Pancreas (tissue), 10 donors: ENCODE data around the gene SLC38A2. TPM values are rescaled to one million over a fixed set of nuclear protein-coding genes. Genes with fewer than 3 reads are reported as not detected.

ENCODE experiments used
- ATAC-seq, 4 donors: fragments of 200-7000 bp; cut with Tn5 transposase; one replicate each; pipeline versions ENCODE4 v1.8.0 to v1.9.1; 2020; ENCODE audit warnings: mild to moderate bottlenecking in 4 of 4, moderate library complexity in 4 of 4
- DNase-seq, 6 donors: peaks; one replicate each; pipeline ENCODE4 v3.0.0-alpha.2; 2020
- FAIRE-seq: peaks from 2 replicates; lab custom pipeline; 2012; peaks lifted over from hg19 to GRCh38; lab: Jason Lieb, UNC
- H3K27ac ChIP-seq, 4 donors: fragments of 200-600 bp; sonication (generic); 1 replicate in 3 of 4; 2 replicates in 1 of 4; pipeline versions ENCODE4 v1.5.0 to v1.8.0; 2020
- H3K27me3 ChIP-seq, 4 donors: fragments of 200-600 bp; one replicate each; pipeline ENCODE4 v1.8.0; 2021
- H3K36me3 ChIP-seq, 3 donors: fragments of 200-600 bp; sonication (generic) in 1 of 3; one replicate each; pipeline versions ENCODE4 v1.5.0 to v1.8.0; 2020 to 2021
- H3K4me1 ChIP-seq, 3 donors: fragments of 200-600 bp; one replicate each; pipeline ENCODE4 v1.8.0; 2021
- H3K4me3 ChIP-seq, 4 donors: fragments of 200-600 bp; sonication (generic) in 2 of 4; one replicate each; pipeline versions ENCODE4 v1.5.0 to v1.8.0; 2020 to 2021
- H3K9me3 ChIP-seq, 4 donors: fragments of 200-600 bp; one replicate each; pipeline ENCODE4 v1.8.0; 2021
- WGBS, 2 donors: extraction: QIAGEN DNeasy Blood & Tissue Kit; methylation state at CpG; one replicate each; pipeline ENCODE4 v1.1.7; 2013; 5-methylcytosine and 5-hydroxymethylcytosine counted together
- intact Hi-C, 3 donors: fragments of 100-400 bp; cut with DNase I; formaldehyde crosslinking; loops; one replicate each; pipeline versions ENCODE4 v1.11.1 to v1.14.2; 2022
- polyA plus RNA-seq, 2 donors: library from polyadenylated mRNA; stranded (reverse); fragments of 200-250 nt; gene quantifications; one replicate each; pipeline ENCODE4 v1.2.3, GENCODE V29; 2013
- total RNA-seq, 6 donors: library from RNA; stranded (reverse); fragmentation: NEBNext Ultra II Directional in 4 of 6; extraction: Animal tissue kit (Norgen Biotek cat#: 25700) in 4 of 6; gene quantifications; one replicate each; pipeline versions ENCODE4 v1.2.1 to v1.2.4, GENCODE V29; 2021 to 2023
- TF ChIP-seq, protein P1 (sequence below), 4 donors: fragments of 200-600 bp; sonication (generic) in 3 of 4; IDR thresholded peaks; one replicate each; pipeline versions ENCODE4 v1.5.0 to v1.8.0; 2021; ENCODE audit warnings: antibody characterized with exemption in 4 of 4
- donor health status: healthy with polysubstance abuse.
- donor health status: DM: no; HTN: no; CAD: no; lungs with moderate emphysema.
- donor health status: DM: no; HTN: no; CAD: no.
- donor health status: control.
- donor health status: control.
- donor health status: Bipolar disorder and iron deficiency.
- donor health status: DM: yes; HTN: yes; CAD: no.
- donor health status: DM: no; HTN: no; CAD: no.
- donor health status: DM: no; HTN: no; CAD: no.
- donor health status: DM: yes; HTN: yes; CAD: no.

The SLC38A2 gene
- total and polyA plus RNA-seq, 8 donors, result 24.2 to 155 (median 78.9) TPM

DNA sequence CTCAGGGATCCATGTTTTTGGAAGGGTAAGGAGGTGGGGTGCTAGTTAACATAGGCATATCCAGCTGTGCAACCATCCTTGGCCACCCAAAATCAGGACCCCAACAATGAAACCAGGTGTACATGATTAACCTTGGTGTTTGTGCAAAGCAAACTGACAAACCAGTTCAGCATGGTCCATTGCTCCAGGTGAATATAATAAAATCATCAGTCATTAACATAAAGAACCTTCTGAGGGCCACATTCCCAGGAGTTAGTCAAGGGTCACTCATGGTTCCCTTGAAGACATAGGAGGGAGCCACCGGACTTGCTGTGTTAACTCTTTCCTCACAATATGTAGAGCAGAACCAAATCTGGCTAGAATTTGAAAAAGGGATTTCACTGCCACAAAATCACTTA lies 17.8 kb downstream of the SLC38A2 start:
- FAIRE-seq (no peak), ATAC-seq (no peak), DNase-seq (no peak)
- 6% methylated on average over 1 of the region's 1 CpG for WGBS, 2 donors
- no peak overlapping the region for H3K4me3 ChIP-seq
- no peaks in the 10 kb centered on the region for H3K9me3 ChIP-seq
- intact Hi-C loops, result no loop called here
- H3K36me3 ChIP-seq, result peaks cover 0 to 13% (median 7%) of the 10 kb centered on the region in 3 donors
- TF ChIP-seq, protein P1, sequence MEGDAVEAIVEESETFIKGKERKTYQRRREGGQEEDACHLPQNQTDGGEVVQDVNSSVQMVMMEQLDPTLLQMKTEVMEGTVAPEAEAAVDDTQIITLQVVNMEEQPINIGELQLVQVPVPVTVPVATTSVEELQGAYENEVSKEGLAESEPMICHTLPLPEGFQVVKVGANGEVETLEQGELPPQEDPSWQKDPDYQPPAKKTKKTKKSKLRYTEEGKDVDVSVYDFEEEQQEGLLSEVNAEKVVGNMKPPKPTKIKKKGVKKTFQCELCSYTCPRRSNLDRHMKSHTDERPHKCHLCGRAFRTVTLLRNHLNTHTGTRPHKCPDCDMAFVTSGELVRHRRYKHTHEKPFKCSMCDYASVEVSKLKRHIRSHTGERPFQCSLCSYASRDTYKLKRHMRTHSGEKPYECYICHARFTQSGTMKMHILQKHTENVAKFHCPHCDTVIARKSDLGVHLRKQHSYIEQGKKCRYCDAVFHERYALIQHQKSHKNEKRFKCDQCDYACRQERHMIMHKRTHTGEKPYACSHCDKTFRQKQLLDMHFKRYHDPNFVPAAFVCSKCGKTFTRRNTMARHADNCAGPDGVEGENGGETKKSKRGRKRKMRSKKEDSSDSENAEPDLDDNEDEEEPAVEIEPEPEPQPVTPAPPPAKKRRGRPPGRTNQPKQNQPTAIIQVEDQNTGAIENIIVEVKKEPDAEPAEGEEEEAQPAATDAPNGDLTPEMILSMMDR (IDR thresholded peaks at IDR 0.05), result no peak
- H3K27ac ChIP-seq, result no peak overlapping the region
- no peaks in the 10 kb centered on the region for H3K27me3 ChIP-seq
- H3K4me1 ChIP-seq, result peaks cover 0 to 9% (median under 1%) of the 10 kb centered on the region in 3 donors

DNA sequence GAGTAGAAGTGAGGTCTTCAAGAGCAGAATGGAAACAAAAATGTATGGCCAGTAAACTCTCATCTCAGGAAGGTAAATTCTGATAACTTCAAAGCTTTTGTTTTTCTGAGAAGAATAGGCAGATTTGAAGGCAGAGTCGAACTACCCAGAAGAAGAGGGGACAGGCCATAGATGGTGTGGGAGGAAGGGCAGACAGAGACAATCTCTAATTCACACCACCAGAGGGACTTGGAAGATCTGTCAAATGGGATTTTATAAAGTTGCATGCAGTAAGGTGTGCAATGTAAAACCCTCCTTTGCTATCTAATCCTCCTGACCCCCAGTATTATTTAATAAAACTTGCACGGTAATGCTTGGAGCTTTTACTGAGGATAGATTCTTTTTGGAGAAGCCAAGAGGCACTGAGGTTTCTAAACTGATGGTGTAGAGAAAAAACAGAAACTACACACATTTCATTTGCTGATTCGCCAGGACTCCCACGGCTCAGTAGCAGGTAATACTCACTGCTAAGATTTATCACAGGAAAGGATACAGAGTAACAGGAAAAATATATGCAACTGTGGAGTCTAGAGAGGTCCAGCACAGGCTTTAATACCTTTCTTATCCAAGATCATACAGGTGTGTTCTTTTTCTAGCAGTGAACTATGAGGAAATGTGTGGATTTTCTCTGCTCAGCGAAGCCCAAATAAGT lies 18.3 kb downstream of the SLC38A2 start:
- Histone ChIP-seq H3K4me3 (no peak overlapping the region), H3K4me1 (peaks cover 0 to 6% (median 0%) of the 10 kb centered on the region in 3 donors), H3K9me3 (no peaks in the 10 kb centered on the region), H3K27me3 (no peaks in the 10 kb centered on the region), H3K27ac (no peak overlapping the region), H3K36me3 (peaks cover 0 to 7% (median 2%) of the 10 kb centered on the region in 3 donors)
- TF ChIP-seq, protein P1 (IDR thresholded peaks at IDR 0.05), result no peak
- no peak for DNase-seq
- FAIRE-seq, result no peak
- ATAC-seq, result peak in 1 of 4 donors; percentile 41
- 60 to 64% methylated on average over 5 of the region's 5 CpGs for WGBS, 2 donors
- intact Hi-C loops, result no loop called here

DNA sequence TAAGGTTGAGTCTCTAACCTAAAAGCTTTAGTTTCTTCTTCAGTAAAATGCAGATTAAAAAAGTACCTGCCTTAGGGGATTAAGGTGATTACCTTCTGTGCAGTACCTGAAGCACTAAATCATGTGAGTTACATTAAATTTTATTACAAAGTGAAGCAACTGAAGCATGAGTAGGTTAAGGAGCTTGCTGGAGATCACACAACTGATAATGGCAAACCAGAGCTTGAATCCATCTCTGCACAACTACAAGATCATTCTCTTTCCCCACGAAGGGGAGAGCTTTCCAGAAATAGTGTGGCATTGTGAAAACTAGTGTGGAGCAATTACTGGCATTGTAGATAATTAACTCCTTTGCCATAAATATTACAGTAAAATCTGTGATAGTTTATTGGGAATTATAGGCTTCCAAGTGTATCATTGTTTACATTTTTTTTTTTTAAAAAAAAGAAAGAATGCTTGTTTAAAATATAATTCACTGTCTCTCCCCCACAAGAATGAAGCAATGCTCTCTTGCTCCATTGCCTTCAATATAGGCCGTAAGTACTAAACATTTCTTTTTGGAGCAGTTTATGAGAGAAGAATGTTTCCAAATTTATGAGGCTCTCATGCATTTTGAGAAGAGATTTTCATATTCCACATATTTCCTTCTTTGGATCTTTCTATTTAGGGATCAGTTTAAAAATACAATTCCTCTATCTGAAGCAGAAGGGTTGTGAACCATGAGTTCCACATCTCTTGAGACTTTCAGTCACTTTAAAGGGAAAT lies 20.5 kb downstream of the SLC38A2 start:
- Histone ChIP-seq H3K4me1 (no peaks in the 10 kb centered on the region), H3K27me3 (no peaks in the 10 kb centered on the region), H3K27ac (no peak overlapping the region), H3K9me3 (no peaks in the 10 kb centered on the region), H3K4me3 (no peak overlapping the region), H3K36me3 (no peaks in the 10 kb centered on the region)
- DNase-seq, result no peak
- no peak for FAIRE-seq
- intact Hi-C loops, result no loop called here
- no peak for ATAC-seq
- WGBS, 2 donors, result 62 to 68% methylated on average over 2 of the region's 2 CpGs
- TF ChIP-seq, protein P1 (IDR thresholded peaks at IDR 0.05), result no peak

DNA sequence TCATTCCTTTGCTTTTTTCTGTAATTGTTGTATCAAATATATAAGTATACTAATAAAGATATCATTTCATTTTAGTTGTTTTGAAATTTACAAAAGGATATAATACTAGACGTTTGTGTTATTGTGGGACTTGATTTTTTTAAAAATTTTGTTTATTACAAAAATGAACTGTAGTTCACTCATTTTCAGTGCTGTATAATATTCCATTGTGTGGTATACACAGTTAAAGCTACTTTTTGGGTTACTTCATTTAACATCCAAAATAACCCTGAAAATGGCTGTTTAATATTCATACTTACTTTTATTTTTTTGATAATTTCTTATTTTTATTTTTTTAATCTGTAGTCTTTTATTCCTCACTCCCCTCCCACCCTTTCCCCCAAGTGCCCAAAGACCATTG lies 21.4 kb downstream of the SLC38A2 start:
- no peak for ATAC-seq
- Histone ChIP-seq H3K27me3 (no peaks in the 10 kb centered on the region), H3K9me3 (no peaks in the 10 kb centered on the region), H3K36me3 (no peaks in the 10 kb centered on the region), H3K4me1 (no peaks in the 10 kb centered on the region), H3K27ac (no peak overlapping the region), H3K4me3 (no peak overlapping the region)
- no peak for FAIRE-seq
- intact Hi-C loops, result no loop called here
- WGBS, 2 donors, result 46 to 73% methylated on average over 1 of the region's 1 CpG
- TF ChIP-seq, protein P1 (IDR thresholded peaks at IDR 0.05), result no peak
- DNase-seq, result no peak
